Tibial nerve (tissue), 3 donors: ENCODE data around the gene VANGL1.

Source experiments
- CTCF ChIP-seq, 5 experiments: fragments of 200-600 bp in 3 of 5; fragments of 450-650 bp in 2 of 5; sonication (generic) in 3 of 5; IDR thresholded peaks; one replicate each; pipeline ENCODE4 v1.5.1; 2016 to 2019; ENCODE audit warnings: antibody characterized with exemption in 5 of 5, mild to moderate bottlenecking in 3 of 5, moderate library complexity in 2 of 5
- POLR2A ChIP-seq, 2 donors: fragments of 450-650 bp; IDR thresholded peaks; one replicate each; pipeline ENCODE4 v1.6.1; 2017; ENCODE audit warnings: antibody characterized with exemption in 2 of 2, mild to moderate bottlenecking in 2 of 2, moderate library complexity in 2 of 2

GRCh38 chr1:115705963-115706362 lies 64.2 kb downstream of the VANGL1 start:
- TF ChIP-seq CTCF (IDR thresholded peaks at IDR 0.05) (no peak), POLR2A (IDR thresholded peaks at IDR 0.05) (no peak)
